Naive B cell (primary cell): ENCODE data around the gene ADCY2. TPM values are rescaled to one million over a fixed set of nuclear protein-coding genes. Genes with fewer than 3 reads are reported as not detected.

Experiments
- ATAC-seq, 2 donors: fragments of 150-1000 bp; cut with Tn5 transposase; 2 replicates each; pipeline ENCODE4 v1.10.0; 2021; ENCODE audit warnings: low read depth in 2 of 2, mild to moderate bottlenecking in 2 of 2, moderate library complexity in 2 of 2
- DNase-seq: peaks from one replicate; pipeline ENCODE4 v3.0.0; 2022
- H3K27ac Mint-ChIP-seq, 6 donors: one replicate each; pipeline ENCODE4 v1.8.0; 2020 to 2022; ENCODE audit warnings: mild to moderate bottlenecking in 6 of 6, mixed read lengths in 6 of 6, moderate library complexity in 5 of 6, inconsistent platforms in 2 of 6
- H3K27me3 Mint-ChIP-seq, 3 donors: one replicate each; pipeline ENCODE4 v1.8.0; 2021 to 2022; ENCODE audit warnings: mixed read lengths in 3 of 3, mild to moderate bottlenecking in 1 of 3
- H3K36me3 Mint-ChIP-seq, 2 donors: one replicate each; pipeline ENCODE4 v1.8.0; 2020 to 2022; ENCODE audit warnings: mixed read lengths in 2 of 2, inconsistent platforms in 1 of 2, mild to moderate bottlenecking in 1 of 2
- H3K4me1 Mint-ChIP-seq, 3 donors: one replicate each; pipeline ENCODE4 v1.8.0; 2020 to 2022; ENCODE audit warnings: mixed read lengths in 3 of 3, inconsistent platforms in 1 of 3, mild to moderate bottlenecking in 1 of 3, moderate library complexity in 1 of 3
- H3K4me3 Mint-ChIP-seq, 8 donors: one replicate each; pipeline ENCODE4 v1.8.0; 2020 to 2022; ENCODE audit warnings: mild to moderate bottlenecking in 8 of 8, mixed read lengths in 8 of 8, moderate library complexity in 8 of 8, inconsistent platforms in 2 of 8
- H3K9me3 Mint-ChIP-seq, 7 donors: one replicate each; pipeline ENCODE4 v1.8.0; 2020 to 2022; ENCODE audit warnings: mixed read lengths in 7 of 7, mild to moderate bottlenecking in 5 of 7, inconsistent platforms in 2 of 7, moderate library complexity in 1 of 7
- polyA plus RNA-seq, 6 donors: library from polyadenylated mRNA; unstranded; fragments of 300-500 nt; fragmentation: Illumina TruSeq; gene quantifications; one replicate each; pipeline ENCODE4 v1.2.3, GENCODE V29; 2021; ENCODE audit warnings: low read depth in 6 of 6

Gene ADCY2
- polyA plus RNA-seq, 6 donors from 2014 or later: not detected

DNA sequence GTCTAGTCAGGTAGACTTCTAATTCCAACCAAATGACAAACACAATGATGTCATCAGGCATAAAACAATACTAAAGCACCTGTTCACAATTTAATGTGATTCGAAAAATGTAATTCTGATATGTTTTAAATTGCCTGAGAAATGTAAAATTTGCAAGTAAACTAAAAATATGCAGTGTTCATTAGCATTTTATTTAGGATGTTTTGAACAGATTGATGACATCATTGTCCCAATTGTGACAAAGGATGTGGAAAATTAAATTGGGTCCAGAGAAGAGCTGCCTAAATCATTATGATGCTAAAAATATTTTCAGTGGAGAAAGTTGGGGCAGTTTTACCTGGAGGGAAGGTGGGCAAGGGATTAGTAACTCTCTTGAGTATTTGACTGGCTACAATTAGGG, 368.5 kb downstream of the ADCY2 start:
- ATAC-seq (no peak), DNase-seq (no peak)
- Mint-ChIP-seq H3K4me3 (no peak overlapping the region), H3K4me1 (no peaks in the 10 kb centered on the region), H3K27ac (no peak overlapping the region), H3K9me3 (peaks cover 0 to 6% (median 0%) of the 10 kb centered on the region in 7 donors), H3K36me3 (no peaks in the 10 kb centered on the region), H3K27me3 (peaks cover 5 to 20% (median 13%) of the 10 kb centered on the region in 3 donors)

- Mint-ChIP-seq H3K36me3 (no peaks in the 10 kb centered on the region), H3K4me1 (no peaks in the 10 kb centered on the region), H3K27me3 (peaks cover 5 to 19% (median 13%) of the 10 kb centered on the region in 3 donors), H3K4me3 (no peak overlapping the region), H3K9me3 (no peaks in the 10 kb centered on the region), H3K27ac (no peak overlapping the region)
- ATAC-seq: no peak
- no peak for DNase-seq
Measured at GRCh38 chr5:7770436-7770835, 374.5 kb downstream of the ADCY2 start.

GRCh38 chr5:7772141-7772540, 376.2 kb downstream of the ADCY2 start:
- no peak for DNase-seq
- Mint-ChIP-seq H3K36me3 (peaks cover 0 to 6% of the 10 kb centered on the region in 2 donors), H3K4me3 (no peak overlapping the region), H3K27ac (no peak overlapping the region), H3K4me1 (no peaks in the 10 kb centered on the region), H3K9me3 (peaks cover 0 to 4% (median 0%) of the 10 kb centered on the region in 7 donors), H3K27me3 (peaks cover 2 to 26% (median 16%) of the 10 kb centered on the region in 3 donors)
- no peak for ATAC-seq

- Mint-ChIP-seq H3K9me3 (peaks cover 0 to 4% (median 2%) of the 10 kb centered on the region in 7 donors), H3K4me1 (no peaks in the 10 kb centered on the region), H3K36me3 (peaks cover 0 to 6% of the 10 kb centered on the region in 2 donors), H3K27me3 (peaks cover 8 to 20% (median 11%) of the 10 kb centered on the region in 3 donors), H3K27ac (no peak overlapping the region), H3K4me3 (no peak overlapping the region)
- ATAC-seq: no peak
- no peak for DNase-seq
Measured at GRCh38 chr5:7773178-7773577, 377.2 kb downstream of the ADCY2 start.

DNA sequence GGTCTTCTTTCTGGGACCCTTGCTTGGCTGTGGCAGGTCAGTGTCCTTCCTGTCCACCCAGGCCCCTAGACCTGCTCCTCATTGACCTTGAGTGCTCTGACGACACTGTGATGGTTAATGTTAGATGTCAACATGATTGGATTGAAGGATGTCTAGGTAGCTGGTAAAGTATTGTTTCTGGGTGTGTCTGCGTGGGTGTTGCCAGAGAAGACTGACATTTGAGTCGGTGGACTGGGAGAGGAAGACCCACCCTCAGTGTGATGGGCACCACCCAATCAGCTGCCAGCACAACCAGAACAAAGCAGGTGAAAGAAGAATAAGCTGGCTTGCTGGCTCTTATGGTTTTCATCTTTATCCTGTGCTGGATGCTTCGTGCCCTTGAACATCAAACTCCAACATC, 380.5 kb downstream of the ADCY2 start:
- Mint-ChIP-seq H3K9me3 (peaks cover 0 to 5% (median 2%) of the 10 kb centered on the region in 7 donors), H3K36me3 (peaks cover 0 to 6% of the 10 kb centered on the region in 2 donors), H3K27ac (no peak overlapping the region), H3K27me3 (peaks cover 16 to 38% (median 25%) of the 10 kb centered on the region in 3 donors), H3K4me3 (no peak overlapping the region), H3K4me1 (no peaks in the 10 kb centered on the region)
- no peak for ATAC-seq
- DNase-seq: no peak

DNA sequence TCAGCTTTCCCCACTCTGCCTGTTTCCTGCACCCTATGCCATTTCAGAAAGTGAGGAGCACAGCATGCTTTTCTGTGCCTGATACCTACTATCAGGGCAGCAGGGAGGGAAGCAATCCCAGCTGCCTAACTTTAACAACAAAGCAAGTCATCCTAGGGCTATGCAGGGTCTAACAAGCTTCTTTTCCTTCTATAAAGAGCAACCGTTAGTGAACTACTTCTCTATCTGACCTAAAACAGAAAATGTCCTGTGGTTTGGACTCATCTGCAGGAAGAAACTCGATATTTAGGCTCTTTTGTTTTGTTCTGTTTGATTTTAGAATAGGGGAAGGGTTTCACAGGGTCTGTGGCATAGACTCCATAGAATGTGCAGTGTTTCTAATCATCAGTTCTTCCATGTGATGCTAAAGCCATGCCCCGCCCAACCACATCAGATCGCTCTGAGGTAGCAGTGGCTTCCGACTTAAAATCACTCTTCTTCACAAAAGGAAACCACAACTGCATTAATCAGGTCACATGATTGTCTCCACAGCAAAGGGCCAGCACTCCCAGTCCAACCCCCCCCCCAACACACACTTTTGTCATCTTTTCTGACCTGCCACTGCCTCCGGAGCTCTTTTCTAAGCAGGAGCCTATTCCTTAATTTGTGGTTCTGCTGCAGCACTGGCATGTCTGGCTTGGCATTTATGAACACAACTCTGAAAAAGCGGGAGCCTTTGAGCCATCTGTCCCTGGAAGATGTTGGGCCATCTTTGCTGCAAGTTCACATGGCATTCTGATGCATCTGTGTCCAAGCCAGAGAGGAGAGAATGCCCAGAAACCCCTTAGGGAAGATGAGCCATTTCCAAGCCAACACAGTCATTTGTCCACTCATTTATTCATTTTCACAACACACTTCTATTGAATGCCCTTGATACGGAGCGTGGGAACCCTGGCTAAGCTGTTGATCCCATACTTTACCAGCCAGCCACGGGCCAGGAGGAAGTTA, 383.4 kb downstream of the ADCY2 start:
- peaks cover 0 to 5% (median 2%) of the 10 kb centered on the region in 7 donors for H3K9me3 Mint-ChIP-seq

DNA sequence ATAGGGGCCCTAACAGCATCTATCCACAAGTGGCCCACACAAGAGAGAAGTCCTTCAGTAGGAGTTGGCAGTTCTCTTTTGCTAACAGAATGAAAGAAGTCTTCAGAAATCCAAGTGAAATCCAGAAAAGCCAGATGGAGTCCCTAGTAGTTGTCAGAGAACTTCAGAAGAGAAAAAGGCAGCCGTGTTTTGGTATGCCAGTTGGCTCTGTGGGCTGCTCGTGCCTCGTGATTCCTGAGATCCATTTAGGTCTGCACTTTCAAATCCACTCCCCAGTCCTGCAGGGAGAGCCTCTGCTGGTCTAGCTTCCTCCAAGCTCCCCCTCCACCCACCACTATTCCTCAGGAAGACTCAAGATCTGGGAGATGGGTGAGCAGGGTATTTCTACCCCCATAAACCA, 386.0 kb downstream of the ADCY2 start:
- ATAC-seq (no peak), DNase-seq (no peak)
- H3K4me1 Mint-ChIP-seq: no peaks in the 10 kb centered on the region
- peaks cover 23 to 44% (median 37%) of the 10 kb centered on the region in 3 donors for H3K27me3 Mint-ChIP-seq
- no peak overlapping the region for H3K4me3 Mint-ChIP-seq
- no peaks in the 10 kb centered on the region for H3K36me3 Mint-ChIP-seq
- no peak overlapping the region for H3K27ac Mint-ChIP-seq
- H3K9me3 Mint-ChIP-seq: peaks cover 0 to 4% (median 0%) of the 10 kb centered on the region in 7 donors

More for the DNA sequence above, 383.4 kb downstream of the ADCY2 start:
- Mint-ChIP-seq H3K27me3 (peaks cover 23 to 42% (median 40%) of the 10 kb centered on the region in 3 donors), H3K36me3 (peaks cover 0 to 6% of the 10 kb centered on the region in 2 donors), H3K4me3 (no peak overlapping the region), H3K27ac (no peak overlapping the region), H3K4me1 (no peaks in the 10 kb centered on the region)
- DNase-seq: no peak
- ATAC-seq: no peak

GRCh38 chr5:7784683-7785380, 388.9 kb downstream of the ADCY2 start:
- no peaks in the 10 kb centered on the region for H3K4me1 Mint-ChIP-seq
- ATAC-seq (no peak), DNase-seq (no peak)
- H3K9me3 Mint-ChIP-seq: peaks cover 0 to 8% (median 0%) of the 10 kb centered on the region in 7 donors
- H3K36me3 Mint-ChIP-seq: no peaks in the 10 kb centered on the region
- no peak overlapping the region for H3K27ac Mint-ChIP-seq
- no peak overlapping the region for H3K4me3 Mint-ChIP-seq
- peaks cover 10 to 39% (median 26%) of the 10 kb centered on the region in 3 donors for H3K27me3 Mint-ChIP-seq

GRCh38 chr5:7787770-7788169, 391.8 kb downstream of the ADCY2 start:
- Mint-ChIP-seq H3K27me3 (peaks cover 7 to 27% (median 24%) of the 10 kb centered on the region in 3 donors), H3K4me3 (no peak overlapping the region), H3K9me3 (peaks cover 0 to 8% (median 0%) of the 10 kb centered on the region in 7 donors), H3K4me1 (no peaks in the 10 kb centered on the region), H3K27ac (no peak overlapping the region), H3K36me3 (no peaks in the 10 kb centered on the region)
- DNase-seq: no peak
- no peak for ATAC-seq

GRCh38 chr5:7789567-7789966, 393.6 kb downstream of the ADCY2 start:
- DNase-seq: no peak
- Mint-ChIP-seq H3K4me1 (no peaks in the 10 kb centered on the region), H3K27me3 (peaks cover 0 to 24% (median 18%) of the 10 kb centered on the region in 3 donors), H3K9me3 (peaks cover 0 to 8% (median 0%) of the 10 kb centered on the region in 7 donors), H3K36me3 (no peaks in the 10 kb centered on the region), H3K27ac (no peak overlapping the region), H3K4me3 (no peak overlapping the region)
- no peak for ATAC-seq

GRCh38 chr5:7793895-7794294, 398.0 kb downstream of the ADCY2 start:
- H3K36me3 Mint-ChIP-seq: no peaks in the 10 kb centered on the region
- no peak overlapping the region for H3K27ac Mint-ChIP-seq
- no peak for DNase-seq
- H3K4me3 Mint-ChIP-seq: no peak overlapping the region
- ATAC-seq: no peak
- H3K27me3 Mint-ChIP-seq: peaks cover 3 to 19% (median 8%) of the 10 kb centered on the region in 3 donors
- H3K9me3 Mint-ChIP-seq: peaks cover 0 to 2% (median 0%) of the 10 kb centered on the region in 7 donors
- no peaks in the 10 kb centered on the region for H3K4me1 Mint-ChIP-seq

- Mint-ChIP-seq H3K36me3 (no peaks in the 10 kb centered on the region), H3K9me3 (peaks cover 0 to 2% (median 0%) of the 10 kb centered on the region in 7 donors), H3K4me3 (no peak overlapping the region), H3K27me3 (peaks cover 3 to 19% (median 8%) of the 10 kb centered on the region in 3 donors), H3K4me1 (no peaks in the 10 kb centered on the region), H3K27ac (no peak overlapping the region)
- ATAC-seq: no peak
- DNase-seq: no peak
Measured at GRCh38 chr5:7794311-7794710, 398.4 kb downstream of the ADCY2 start.

GRCh38 chr5:7794823-7795222, 398.9 kb downstream of the ADCY2 start:
- H3K27ac Mint-ChIP-seq: no peak overlapping the region
- no peak overlapping the region for H3K4me3 Mint-ChIP-seq
- peaks cover 3 to 19% (median 8%) of the 10 kb centered on the region in 3 donors for H3K27me3 Mint-ChIP-seq
- peaks cover 0 to 2% (median 0%) of the 10 kb centered on the region in 7 donors for H3K9me3 Mint-ChIP-seq
- ATAC-seq (no peak), DNase-seq (no peak)
- no peaks in the 10 kb centered on the region for H3K4me1 Mint-ChIP-seq
- H3K36me3 Mint-ChIP-seq: no peaks in the 10 kb centered on the region
